HCT116 (cell line): ENCODE results near the gene MYO16. TPM values are rescaled to one million over a fixed set of nuclear protein-coding genes. Genes with fewer than 3 reads are reported as not detected.

Experiments
- ATAC-seq: fragments of 200-7000 bp; cut with Tn5 transposase; 2 replicates; pipeline ENCODE4 v1.9.1; 2020; ENCODE audit warnings: mild to moderate bottlenecking, moderate library complexity
- BruUV-seq: library from RNA; stranded (reverse); fragments of 400-500 nt; replicated peaks from 2 replicates; lab custom pipeline; 2021; lab: Mats Ljungman, UMichigan
- CTCF ChIA-PET: fragments of 300-600 bp; sonication (Branson Sonifier 250); formaldehyde crosslinking; loops from one replicate; lab custom pipeline; 2021; ENCODE audit warnings: antibody characterized with exemption; lab: Charles Lee
- POLR2A ChIA-PET: fragments of 300-600, 350-600 bp; sonication (Branson Sonifier 250); formaldehyde crosslinking; loops from one replicate; lab custom pipeline; 2021; ENCODE audit warnings: antibody characterized with exemption; lab: Charles Lee
- RAD21 ChIA-PET, 2 experiments: fragments of 300-600 bp; sonication (Branson Sonifier 250); formaldehyde crosslinking; loops; one replicate each; lab custom pipeline; 2023; ENCODE audit warnings: low total read pairs in 2 of 2; ENCODE audit not compliant: uncharacterized antibody in 2 of 2, unreplicated experiment in 2 of 2, low non-redundant PET in 1 of 2; lab: Charles Lee
- DNase-seq: peaks from one replicate; pipeline ENCODE4 v3.0.0-alpha.2; 2010; ENCODE audit warnings: low read depth, low spot score
- H2AFZ ChIP-seq: fragments of 200-600 bp; shearing (Covaris generic), sonication (generic); 2 replicates; pipeline ENCODE4 v1.6.1; 2017; ENCODE audit warnings: low read depth, mixed run types, mixed read lengths, antibody characterized with exemption, low read length; ENCODE audit not compliant: poor library complexity, severe bottlenecking
- H3K27ac ChIP-seq: 2 replicates; pipeline ENCODE4 v1.5.1; 2012; ENCODE audit warnings: low read depth, low read length
- H3K27me3 ChIP-seq: fragments of 200-600 bp; sonication (generic); 2 replicates; pipeline ENCODE4 v1.6.1; 2016; ENCODE audit warnings: mixed run types, low read length, mixed read lengths; ENCODE audit not compliant: insufficient read depth
- H3K36me3 ChIP-seq, 2 experiments: fragments of 200-500 bp in 1 of 2; fragments of 200-600 bp in 1 of 2; sonication (Bioruptor generic) in 1 of 2; sonication (generic) in 1 of 2; 2 replicates each; pipeline versions ENCODE4 v1.5.1 to v1.6.1; 2014 to 2016; ENCODE audit warnings: low read length in 2 of 2, inconsistent platforms in 1 of 2, mixed read lengths in 1 of 2, mixed run types in 1 of 2; ENCODE audit not compliant: insufficient read depth in 2 of 2, control insufficient read depth in 1 of 2
- H3K4me1 ChIP-seq, 2 experiments: fragments of 200-600 bp in 1 of 2; sonication (generic) in 1 of 2; 2 replicates each; pipeline versions ENCODE4 v1.5.1 to v1.6.1; 2012 to 2017; ENCODE audit warnings: low read length in 2 of 2, inconsistent platforms in 1 of 2, mild to moderate bottlenecking in 1 of 2, mixed read lengths in 1 of 2, mixed run types in 1 of 2, moderate library complexity in 1 of 2; ENCODE audit not compliant: insufficient read depth in 2 of 2, control insufficient read depth in 1 of 2
- H3K4me2 ChIP-seq: fragments of 200-600 bp; sonication (generic); 2 replicates; pipeline ENCODE4 v1.6.1; 2017; ENCODE audit warnings: mixed run types, low read length, mixed read lengths
- H3K4me3 ChIP-seq, 2 experiments: fragments of 200-600 bp in 1 of 2; sonication (generic) in 1 of 2; replicated peaks in 1 of 2; 2 replicates each; pipeline ENCODE4 v1.5.1; 2011 to 2016; ENCODE audit warnings: low read length in 2 of 2, control low read depth in 1 of 2, low read depth in 1 of 2, mild to moderate bottlenecking in 1 of 2, mixed read lengths in 1 of 2, mixed run types in 1 of 2
- H3K79me2 ChIP-seq: fragments of 200-600 bp; sonication (generic); 2 replicates; pipeline ENCODE4 v1.6.1; 2017; ENCODE audit warnings: mild to moderate bottlenecking, mixed run types, low read length, moderate library complexity, mixed read lengths; ENCODE audit not compliant: insufficient read depth
- H3K9ac ChIP-seq: fragments of 200-600 bp; sonication (generic); 2 replicates; pipeline ENCODE4 v1.6.1; 2016; ENCODE audit warnings: low read length, mixed read lengths
- H3K9me2 ChIP-seq: fragments of 200-600 bp; sonication (generic), shearing (Covaris generic); 2 replicates; pipeline ENCODE4 v1.6.1; 2017; ENCODE audit warnings: mixed run types, mild to moderate bottlenecking, moderate library complexity; ENCODE audit not compliant: insufficient read depth
- H3K9me3 ChIP-seq, 2 experiments: fragments of 200-500 bp in 1 of 2; fragments of 200-600 bp in 1 of 2; sonication (Bioruptor generic) in 1 of 2; sonication (generic) in 1 of 2; 2 replicates each; pipeline ENCODE4 v1.6.1; 2014 to 2017; ENCODE audit warnings: low read length in 2 of 2, mixed read lengths in 2 of 2, inconsistent platforms in 1 of 2, low read depth in 1 of 2, mild to moderate bottlenecking in 1 of 2, mixed run types in 1 of 2, moderate library complexity in 1 of 2; ENCODE audit not compliant: control insufficient read depth in 1 of 2, insufficient read depth in 1 of 2
- H4K20me1 ChIP-seq: fragments of 200-600 bp; sonication (generic), shearing (Covaris generic); 2 replicates; pipeline ENCODE4 v1.6.1; 2017; ENCODE audit warnings: mixed run types, mild to moderate bottlenecking, moderate library complexity; ENCODE audit not compliant: insufficient read depth
- EZH2 ChIP-seq: fragments of 200-600 bp; sonication (generic); IDR thresholded peaks from 2 replicates; pipeline ENCODE4 v1.6.1; 2017; ENCODE audit warnings: antibody characterized with exemption, mixed run types
- REST ChIP-seq: IDR thresholded peaks from 2 replicates; pipeline ENCODE4 v1.6.1; 2012; ENCODE audit warnings: low read depth
- TCF7L2 ChIP-seq: IDR thresholded peaks from 2 replicates; pipeline ENCODE4 v1.7.0; 2011; ENCODE audit warnings: borderline replicate concordance, inconsistent platforms; ENCODE audit not compliant: insufficient read depth, insufficient read length; ENCODE audit errors: extremely low read depth
- intact Hi-C: fragments of 100-400 bp; cut with micrococcal nuclease; formaldehyde crosslinking; loops from 2 replicates; pipeline ENCODE4 v1.10.0; 2022
- total RNA-seq: library from RNA; stranded (reverse); gene quantifications from one replicate; pipeline ENCODE4 v1.2.1, GENCODE V29; 2021; ENCODE audit not compliant: unreplicated experiment

Gene MYO16
- total RNA-seq, 1 experiment from 2014 or later = 0.07 TPM

- no peak overlapping the region for H2AFZ ChIP-seq
- ChIA-PET CTCF (no interaction called here), POLR2A (no interaction called here)
- no peaks in the 10 kb centered on the region for H3K9me3 ChIP-seq
- no peak overlapping the region for H3K4me3 ChIP-seq
- H3K27ac ChIP-seq = no peak overlapping the region
- H4K20me1 ChIP-seq = no peaks in the 10 kb centered on the region
- H3K9me2 ChIP-seq = no peaks in the 10 kb centered on the region
- TF ChIP-seq TCF7L2 (no peak), EZH2 (no peak), REST (no peak)
- TF ChIP-seq, all 23 proteins: peak for 0
- H3K27me3 ChIP-seq = no peaks in the 10 kb centered on the region
- ATAC-seq (no peak), DNase-seq (no peak)
- no peak overlapping the region for H3K9ac ChIP-seq
- no peaks in the 10 kb centered on the region for H3K79me2 ChIP-seq
- no peaks in the 10 kb centered on the region for H3K36me3 ChIP-seq
- intact Hi-C loops = loop anchor here (10.0 kb wide), 1 partner anchor 274 kb away; no protein-coding TSS in a partner anchor
- H3K4me2 ChIP-seq = no peak overlapping the region
- RAD21 ChIA-PET = no interaction called here
- peaks cover 0 to 7% of the 10 kb centered on the region in 2 experiments; a peak in 2 of 4 replicates for H3K4me1 ChIP-seq
- BruUV-seq = no TSS peak
Observed at GRCh38 chr13:109140479-109141349, 511.3 kb downstream of the MYO16 start.
